ENCODE results near the gene BCL2.

Gene BCL2

DNA sequence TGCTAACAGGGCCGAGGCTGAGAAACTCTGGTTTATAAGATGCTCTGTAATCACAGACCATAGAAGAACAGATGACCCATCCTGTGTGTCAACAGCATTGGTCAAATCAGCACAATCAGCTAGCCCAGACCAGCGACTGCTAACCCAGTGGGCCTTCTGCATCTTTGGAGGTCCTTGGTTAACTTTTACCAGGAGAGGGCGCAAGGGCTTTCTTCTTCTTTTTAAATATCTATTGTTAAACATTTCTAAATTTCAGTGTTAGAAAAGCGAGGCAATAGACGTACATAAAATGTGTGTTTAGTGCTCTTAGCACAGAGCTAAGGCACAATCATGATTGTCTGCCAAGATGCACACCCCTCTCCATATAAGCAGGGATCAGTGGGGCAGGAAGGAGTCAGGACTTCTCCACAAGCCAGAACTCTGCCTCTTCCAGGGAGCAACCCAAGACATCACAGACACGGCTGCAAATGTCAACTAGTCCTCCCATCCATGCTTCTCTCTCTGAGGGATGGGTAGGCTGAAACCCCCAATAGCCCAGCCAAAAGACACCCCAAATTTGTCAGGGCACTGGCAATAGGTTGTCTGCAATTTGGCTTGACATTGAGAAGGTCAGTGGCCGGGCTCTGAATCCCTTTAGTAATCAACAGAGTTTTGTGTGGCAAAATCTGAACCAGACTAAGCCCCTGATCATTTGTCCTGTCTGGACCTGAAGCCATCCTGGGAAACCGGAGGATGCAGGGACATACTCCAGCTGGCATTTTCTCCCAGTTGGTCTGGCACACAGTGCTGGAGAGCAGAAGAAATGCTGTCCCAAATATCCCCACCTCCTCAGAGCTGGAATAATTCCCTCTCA, 188.2 kb downstream of the BCL2 start:
- TF ChIP-seq GATA3 (IDR thresholded peaks at IDR 0.05; ENCODE audit: low read depth, low read length) (no peak), GATA2 (IDR thresholded peaks at IDR 0.05; ENCODE audit: low read depth, low read length) (no peak)

DNA sequence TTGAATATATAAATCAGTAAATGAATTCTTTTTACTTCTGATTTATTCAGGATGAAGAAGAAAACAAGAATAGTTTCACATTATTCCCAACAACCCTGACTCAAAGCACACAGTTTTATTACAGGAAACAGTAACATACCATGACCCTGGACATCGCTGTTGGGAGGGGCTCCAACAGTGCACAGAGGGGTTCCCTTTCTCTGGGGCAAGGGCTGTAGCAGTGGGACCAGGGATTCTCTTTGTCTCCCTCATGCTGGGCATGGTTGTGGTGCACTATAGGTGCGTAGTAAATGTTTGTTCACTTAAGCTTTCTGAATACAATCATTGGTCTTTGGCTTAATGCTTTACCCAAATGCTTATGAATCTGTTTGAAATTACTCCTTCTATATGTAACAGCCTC, 189.4 kb downstream of the BCL2 start:
- TF ChIP-seq GATA3 (IDR thresholded peaks at IDR 0.05; ENCODE audit: low read depth, low read length) (no peak), GATA2 (IDR thresholded peaks at IDR 0.05; ENCODE audit: low read depth, low read length) (no peak)

DNA sequence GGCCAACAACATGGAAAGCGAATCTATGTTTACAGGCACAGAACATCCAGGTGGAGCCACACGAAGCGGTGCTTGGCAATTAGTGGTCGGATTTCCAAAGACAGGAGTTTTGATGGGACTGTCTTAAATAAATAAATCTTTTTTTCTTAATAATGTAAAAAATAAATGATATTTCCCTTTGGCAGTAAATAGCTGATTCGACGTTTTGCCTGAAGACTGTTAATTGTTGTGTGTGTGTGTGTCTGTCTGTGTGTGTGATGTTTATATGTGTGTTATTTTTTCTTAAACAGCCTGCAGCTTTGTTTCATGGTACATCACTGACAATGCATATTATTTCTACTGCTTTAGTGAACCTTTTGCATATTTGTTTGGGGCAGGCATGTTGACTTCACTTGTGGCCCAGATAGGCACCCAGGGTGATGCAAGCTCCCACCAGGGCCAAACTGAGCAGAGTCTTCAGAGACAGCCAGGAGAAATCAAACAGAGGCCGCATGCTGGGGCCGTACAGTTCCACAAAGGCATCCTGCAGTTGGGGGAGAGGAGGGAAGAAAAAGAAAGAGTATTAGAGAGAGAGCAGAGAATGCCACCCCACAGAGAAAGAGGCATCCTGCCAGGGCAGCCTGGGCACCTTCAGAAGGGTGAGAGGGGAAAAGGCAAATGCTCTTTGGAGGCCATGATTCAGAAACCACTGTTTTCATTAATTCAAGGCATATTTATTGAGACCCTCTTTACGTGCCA, 191.2 kb downstream of the BCL2 start:
- TF ChIP-seq GATA2 (IDR thresholded peaks at IDR 0.05; ENCODE audit: low read depth, low read length) (no peak), GATA3 (IDR thresholded peaks at IDR 0.05; ENCODE audit: low read depth, low read length) (no peak)

DNA sequence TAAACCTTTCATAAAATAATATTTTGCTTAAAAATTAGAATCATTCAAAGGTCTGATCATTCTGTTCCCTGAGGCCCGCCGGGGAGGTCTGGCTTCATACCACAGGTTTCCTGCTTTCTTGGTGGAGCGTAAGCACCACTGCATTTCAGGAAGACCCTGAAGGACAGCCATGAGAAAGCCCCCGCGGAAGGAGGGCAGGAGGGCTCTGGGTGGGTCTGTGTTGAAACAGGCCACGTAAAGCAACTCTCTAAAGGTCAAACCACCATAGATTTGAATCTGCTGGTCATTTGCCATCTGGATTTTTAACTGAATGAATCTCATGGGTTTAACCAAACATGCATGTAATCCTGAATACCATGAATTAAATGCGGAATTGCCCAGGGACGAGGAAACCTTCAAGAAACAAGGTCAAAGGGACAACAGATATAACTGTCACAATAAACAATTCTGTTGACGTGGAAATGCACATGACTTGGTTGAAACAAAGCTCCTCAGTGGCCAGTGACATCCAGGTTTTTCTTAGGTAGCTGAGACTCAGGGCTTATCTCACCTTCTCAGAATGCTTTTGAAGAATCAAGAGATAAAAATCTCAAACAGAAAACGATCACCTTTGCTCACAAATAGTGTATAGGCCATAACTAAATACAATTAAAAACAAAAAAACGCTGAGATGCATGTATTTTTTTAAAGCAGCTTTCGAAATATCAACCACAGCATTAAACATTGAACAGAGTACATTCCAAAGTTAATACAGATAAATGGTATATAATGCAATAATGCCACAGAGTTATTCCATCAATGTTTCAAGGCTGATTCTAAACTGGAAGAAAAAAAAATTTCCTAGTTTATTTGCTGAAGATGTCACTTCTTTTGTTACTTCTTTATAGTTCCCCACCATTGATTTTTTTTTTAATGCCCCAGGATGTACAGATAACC, 193.2 kb downstream of the BCL2 start:
- TF ChIP-seq GATA2 (IDR thresholded peaks at IDR 0.05; ENCODE audit: low read depth, low read length) (no peak), GATA3 (IDR thresholded peaks at IDR 0.05; ENCODE audit: low read depth, low read length) (no peak)

DNA sequence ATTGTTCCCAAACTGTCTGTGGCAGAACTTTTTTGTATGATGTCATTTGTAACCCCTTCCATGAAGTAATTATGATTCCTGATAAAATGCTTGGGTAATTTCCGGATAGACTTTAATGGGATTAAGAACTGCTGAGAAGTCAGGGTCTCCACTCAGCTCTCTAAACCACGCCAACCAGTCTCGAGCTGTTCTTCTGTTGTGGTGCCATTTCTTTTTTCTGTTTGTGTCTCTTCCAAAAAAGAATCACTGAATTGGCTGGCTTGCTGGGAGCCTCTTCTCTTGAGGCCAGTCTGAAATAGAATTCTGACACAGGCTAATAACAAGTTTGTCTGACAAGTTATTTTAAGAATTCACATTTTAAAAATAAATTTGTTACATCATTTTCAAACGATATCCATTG, 198.9 kb downstream of the BCL2 start:
- TF ChIP-seq GATA3 (IDR thresholded peaks at IDR 0.05; ENCODE audit: low read depth, low read length) (no peak), GATA2 (IDR thresholded peaks at IDR 0.05; ENCODE audit: low read depth, low read length) (no peak)

DNA sequence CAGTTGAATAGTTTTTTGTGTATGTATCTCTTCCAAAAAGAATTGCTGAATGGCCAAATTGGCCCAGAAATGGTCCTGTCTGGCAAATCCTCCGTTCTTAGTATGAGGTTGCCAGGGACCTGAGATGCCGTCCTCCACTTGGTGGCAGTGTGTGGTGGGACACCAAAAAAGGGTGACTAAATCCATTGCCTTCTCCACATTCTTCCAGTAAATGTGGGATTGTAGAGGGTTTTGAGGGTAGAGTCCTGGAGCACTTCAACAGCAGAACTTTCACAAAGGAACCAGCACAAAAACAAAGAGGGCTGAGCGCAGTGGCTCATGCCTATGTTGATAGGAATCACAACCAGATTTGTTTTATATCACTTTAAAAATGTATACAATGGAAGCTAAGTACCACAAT, 199.9 kb downstream of the BCL2 start:
- TF ChIP-seq GATA3 (IDR thresholded peaks at IDR 0.05; ENCODE audit: low read depth, low read length), result no peak
- no peak for TF ChIP-seq GATA2 (IDR thresholded peaks at IDR 0.05; ENCODE audit: low read depth, low read length)

DNA sequence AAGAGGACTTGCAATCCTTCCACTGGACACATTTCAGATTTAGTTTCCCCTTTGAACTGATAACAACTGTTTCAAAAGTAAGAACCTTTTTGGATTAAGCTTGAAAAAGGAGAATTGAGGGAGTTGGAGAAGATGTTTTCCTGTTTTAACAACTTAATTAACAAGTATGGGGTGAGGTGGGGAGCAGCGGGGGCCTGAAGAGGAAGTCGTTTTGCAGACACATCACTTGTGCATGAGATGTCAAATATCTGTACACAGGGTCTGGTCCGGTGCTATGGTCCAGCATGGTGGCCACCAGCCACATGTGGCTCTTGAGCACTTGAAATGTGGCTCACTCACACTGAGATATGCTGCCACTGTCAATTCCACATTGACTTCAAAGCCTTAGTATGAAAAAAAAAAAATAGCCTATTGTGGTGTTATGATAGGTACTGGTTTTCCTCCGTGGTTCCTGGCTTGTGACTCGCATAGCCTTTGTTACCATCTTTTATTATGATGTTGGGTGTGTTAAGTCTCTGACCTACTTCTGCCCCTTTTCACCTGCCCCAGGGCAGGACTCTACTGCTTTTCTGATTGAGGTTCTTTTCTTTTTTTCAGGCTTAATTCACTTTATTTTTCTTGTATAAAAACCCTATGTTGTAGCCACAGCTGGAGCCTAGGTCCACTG, 205.5 kb downstream of the BCL2 start:
- no peak for TF ChIP-seq GATA2 (IDR thresholded peaks at IDR 0.05; ENCODE audit: low read depth, low read length)
- TF ChIP-seq GATA3 (IDR thresholded peaks at IDR 0.05; ENCODE audit: low read depth, low read length), result no peak

DNA sequence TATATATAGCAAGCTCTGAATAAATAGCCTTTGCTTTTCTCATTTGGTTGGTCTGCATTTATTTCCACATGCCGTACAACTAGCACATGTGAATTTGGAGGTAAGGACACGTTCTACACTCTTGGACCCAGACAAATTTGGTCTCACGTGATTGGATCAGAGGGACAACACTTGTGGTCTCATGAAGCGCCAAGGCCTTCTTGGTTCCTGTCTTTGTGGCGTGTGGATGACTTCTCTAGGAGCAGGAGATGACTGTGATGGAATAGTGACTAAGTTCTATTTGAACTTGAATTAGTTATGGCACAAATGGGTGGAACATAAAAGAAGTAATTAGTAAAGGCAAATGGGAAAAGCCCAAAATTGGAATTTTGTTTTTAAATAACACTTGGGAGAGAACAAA, 206.9 kb downstream of the BCL2 start:
- TF ChIP-seq GATA2 (IDR thresholded peaks at IDR 0.05; ENCODE audit: low read depth, low read length) (no peak), GATA3 (IDR thresholded peaks at IDR 0.05; ENCODE audit: low read depth, low read length) (no peak)

DNA sequence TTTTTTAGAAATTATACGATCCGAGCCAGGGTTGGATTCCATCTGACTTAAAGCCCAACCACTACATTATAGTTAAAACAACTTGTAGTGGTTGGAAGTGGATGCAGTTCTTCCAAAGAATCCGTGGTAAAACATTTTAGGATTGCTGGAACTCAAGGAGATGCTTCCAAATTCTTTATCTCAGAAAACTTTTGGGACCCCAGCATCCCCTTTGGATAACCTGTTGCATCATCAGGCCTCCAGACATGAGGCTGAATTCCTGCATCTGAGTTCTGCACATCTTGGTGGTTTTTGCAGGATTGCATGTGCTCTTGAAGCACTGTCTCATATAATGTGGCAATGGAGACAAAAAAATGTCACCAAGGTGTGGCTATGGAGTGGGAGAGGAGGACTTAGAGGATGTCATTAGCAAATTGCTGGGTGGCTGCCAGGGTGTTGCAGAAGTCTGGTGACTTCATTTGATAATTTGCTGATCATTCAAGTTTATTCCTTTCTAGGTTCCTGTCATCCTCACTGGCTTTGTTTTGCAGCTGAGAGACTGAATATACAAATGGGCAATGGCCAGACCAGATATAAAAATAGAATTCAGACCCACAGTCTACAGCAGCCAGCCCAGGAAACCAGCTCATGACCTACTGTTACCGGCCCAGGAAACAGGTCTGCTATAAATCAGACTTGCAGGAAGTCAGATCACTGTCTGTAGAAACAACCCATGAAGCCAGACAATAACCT, 207.7 kb downstream of the BCL2 start:
- no peak for TF ChIP-seq GATA2 (IDR thresholded peaks at IDR 0.05; ENCODE audit: low read depth, low read length)
- TF ChIP-seq GATA3 (IDR thresholded peaks at IDR 0.05; ENCODE audit: low read depth, low read length), result no peak

DNA sequence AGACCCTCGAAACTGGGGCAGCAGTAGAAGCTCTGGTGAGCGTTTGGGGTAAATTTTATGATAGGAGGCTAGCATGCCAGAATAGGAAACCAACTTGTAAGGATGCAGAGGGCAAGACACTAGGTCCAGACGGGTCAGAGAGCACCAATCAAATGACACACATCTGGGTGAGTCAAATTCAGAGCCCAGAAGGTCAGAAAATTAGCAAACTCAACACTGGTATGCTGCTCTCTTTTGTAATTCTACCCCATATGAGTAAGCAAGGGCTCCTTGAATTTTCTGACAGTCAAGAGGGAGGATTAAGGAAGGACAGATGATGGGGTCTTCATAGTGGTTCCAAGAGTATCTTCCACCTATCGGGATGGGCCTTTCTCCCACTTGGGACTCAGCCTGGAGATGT, 209.8 kb downstream of the BCL2 start:
- TF ChIP-seq GATA2 (IDR thresholded peaks at IDR 0.05; ENCODE audit: low read depth, low read length) (no peak), GATA3 (IDR thresholded peaks at IDR 0.05; ENCODE audit: low read depth, low read length) (no peak)

DNA sequence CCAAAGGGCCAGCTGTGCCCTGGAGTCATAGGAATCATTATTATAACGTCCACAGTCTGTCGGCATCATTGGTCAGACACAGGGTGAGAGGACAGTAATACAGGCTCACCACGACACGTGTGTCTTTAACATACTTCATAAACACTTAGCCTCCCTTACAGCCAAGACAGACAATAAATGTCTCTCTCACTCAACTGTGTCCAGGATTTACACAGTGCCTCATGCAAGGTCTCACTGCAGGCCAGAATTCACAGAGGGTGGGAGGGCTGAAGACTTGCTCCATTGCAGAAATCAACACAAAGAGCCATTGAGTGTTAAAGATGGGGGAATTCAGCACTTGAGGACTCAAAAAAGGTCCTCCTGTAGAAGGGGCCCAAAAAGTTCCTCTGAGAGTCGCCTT, 210.5 kb downstream of the BCL2 start:
- TF ChIP-seq GATA3 (IDR thresholded peaks at IDR 0.05; ENCODE audit: low read depth, low read length) (no peak), GATA2 (IDR thresholded peaks at IDR 0.05; ENCODE audit: low read depth, low read length) (no peak)

DNA sequence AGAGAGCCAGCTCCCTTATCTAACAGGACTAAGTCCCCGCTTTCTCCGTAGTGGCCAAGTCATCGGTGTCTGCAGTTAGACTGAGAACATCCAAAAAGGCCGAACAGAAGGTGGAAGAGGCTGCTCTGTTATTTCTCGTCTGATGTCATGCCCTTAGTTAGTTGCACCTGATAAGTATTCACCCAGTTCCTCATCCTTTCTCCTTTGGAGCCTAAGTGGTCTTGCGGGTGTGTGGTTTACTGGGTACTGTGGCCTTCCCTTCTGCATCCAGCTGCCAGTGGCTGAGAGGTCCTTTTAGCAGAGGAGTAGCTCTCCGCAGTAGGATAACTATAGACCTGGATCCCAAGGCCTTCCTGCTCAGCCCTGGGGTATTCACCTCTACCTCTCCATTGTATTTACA, 211.6 kb downstream of the BCL2 start:
- no peak for TF ChIP-seq GATA3 (IDR thresholded peaks at IDR 0.05; ENCODE audit: low read depth, low read length)
